Cardiac fibroblast (primary cell): ENCODE data around the gene CELSR1.
A peak's percentile ranks its signal among the peaks of the same experiment; 100 is the strongest.

Experiments
- DNase-seq, 2 donors: peaks; one replicate each; pipeline versions ENCODE4 v3.0.0 to v3.0.0-alpha.2; 2010; ENCODE audit warnings: low read depth in 2 of 2
- H3K4me3 ChIP-seq, 2 donors: replicated peaks in 1 of 2; 1 replicate in 1 of 2; 2 replicates in 1 of 2; pipeline ENCODE4 v1.5.1; 2011; ENCODE audit warnings: low read depth in 2 of 2, low read length in 2 of 2, mild to moderate bottlenecking in 2 of 2, moderate library complexity in 1 of 2
- CTCF ChIP-seq: IDR thresholded peaks from one replicate; pipeline ENCODE4 v1.5.1; 2011; ENCODE audit warnings: low read depth, mild to moderate bottlenecking, low read length, inconsistent platforms

The CELSR1 gene

GRCh38 chr22:46583571-46583970 lies 46.2 kb upstream of the CELSR1 start:
- no peak for TF ChIP-seq CTCF
- DNase-seq: no peak
- H3K4me3 ChIP-seq: no peak overlapping the region

GRCh38 chr22:46582281-46582933 lies 45.0 kb upstream of the CELSR1 start:
- H3K4me3 ChIP-seq: no peak overlapping the region
- DNase-seq: no peak
- TF ChIP-seq CTCF: no peak

GRCh38 chr22:46581538-46582244 lies 44.3 kb upstream of the CELSR1 start:
- no peak for TF ChIP-seq CTCF
- no peak for DNase-seq
- no peak overlapping the region for H3K4me3 ChIP-seq

DNA sequence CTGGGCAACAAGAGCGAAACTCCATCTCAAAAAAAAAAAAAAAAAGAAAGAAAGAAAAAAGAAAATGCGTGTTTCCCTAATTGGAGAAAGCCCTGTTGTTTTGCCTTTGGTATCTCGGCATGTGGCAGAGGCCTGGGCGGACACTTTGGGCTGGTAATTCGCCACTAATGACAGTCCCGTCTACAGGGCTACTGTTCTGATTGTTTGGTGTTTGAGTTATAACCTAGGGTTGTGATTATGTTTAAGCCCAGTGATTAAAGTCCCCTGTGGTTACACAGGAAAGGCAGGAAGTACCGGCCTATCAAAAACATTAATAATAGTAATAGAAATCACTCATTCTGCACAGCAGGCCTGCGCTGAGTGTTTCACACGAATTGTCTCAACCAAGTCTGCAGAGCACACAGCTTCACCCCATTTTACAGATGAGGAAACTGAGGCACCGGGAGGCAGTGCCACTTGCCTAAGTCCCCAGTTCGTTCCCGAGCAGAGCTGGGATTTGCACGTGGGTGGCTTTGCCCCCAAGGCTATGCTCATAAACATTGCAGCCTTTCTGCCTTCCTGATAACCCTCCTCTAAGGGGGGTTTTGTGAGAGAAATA lies 43.6 kb upstream of the CELSR1 start:
- DNase-seq: no peak
- TF ChIP-seq CTCF: no peak
- no peak overlapping the region for H3K4me3 ChIP-seq

GRCh38 chr22:46579751-46580449 lies 42.5 kb upstream of the CELSR1 start:
- DNase-seq: no peak
- no peak for TF ChIP-seq CTCF
- H3K4me3 ChIP-seq: no peak overlapping the region

GRCh38 chr22:46578824-46579561 lies 41.6 kb upstream of the CELSR1 start:
- TF ChIP-seq CTCF: no peak
- H3K4me3 ChIP-seq: no peak overlapping the region
- peak in 1 of 2 donors; percentile 49 for DNase-seq
